ENCODE data around the gene LCN2.

Gene LCN2

DNA sequence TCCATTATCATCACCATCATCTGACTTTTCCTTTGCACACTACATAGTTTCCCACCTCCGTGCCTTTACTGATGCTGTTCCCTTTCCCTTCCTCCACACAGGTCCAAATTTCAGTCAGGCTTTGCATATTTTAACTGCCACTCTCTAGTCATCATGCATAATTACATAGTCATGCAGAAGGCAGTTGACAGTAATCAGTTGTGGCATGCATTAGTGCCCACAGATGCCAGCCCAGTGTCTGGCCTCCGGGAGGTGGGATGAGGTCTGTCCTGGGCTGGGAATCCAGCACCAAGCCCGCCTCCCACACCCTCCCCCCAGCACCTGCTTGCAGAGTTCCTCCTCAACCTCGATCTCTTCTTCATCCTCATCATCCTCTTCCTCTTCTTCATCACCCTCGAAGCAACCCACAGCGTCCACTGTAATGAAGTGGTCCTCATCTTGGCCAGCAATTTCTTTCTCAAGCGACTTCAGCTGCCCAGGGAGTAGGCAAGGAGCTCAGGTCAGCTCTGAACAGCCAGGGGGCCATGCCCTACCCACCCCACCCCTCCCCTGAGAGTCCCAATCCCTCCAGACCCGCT is 19.6 kb downstream of the LCN2 start:
- no peak for DNase-seq (ENCODE audit: low read depth)

DNA sequence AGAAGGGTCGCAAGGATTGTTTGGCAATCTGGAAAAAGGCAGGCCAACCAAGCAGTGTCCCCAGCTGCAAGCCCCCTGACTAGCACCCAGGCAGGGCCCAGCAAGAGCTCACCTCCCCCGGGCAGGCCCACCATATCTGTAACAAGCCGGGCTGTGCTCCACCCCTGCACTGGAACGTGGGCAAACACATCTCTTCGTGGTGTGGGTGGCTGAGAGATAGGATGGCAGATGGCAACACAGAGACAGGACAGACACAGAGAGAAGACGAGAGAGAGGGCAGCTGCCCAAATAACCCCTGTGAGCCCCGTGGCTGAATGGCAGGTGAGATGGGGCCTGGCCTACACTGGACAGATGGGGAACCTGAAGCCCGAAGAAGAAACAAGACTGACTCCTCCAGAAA is 20.2 kb downstream of the LCN2 start:
- no peak for DNase-seq (ENCODE audit: low read depth)

DNA sequence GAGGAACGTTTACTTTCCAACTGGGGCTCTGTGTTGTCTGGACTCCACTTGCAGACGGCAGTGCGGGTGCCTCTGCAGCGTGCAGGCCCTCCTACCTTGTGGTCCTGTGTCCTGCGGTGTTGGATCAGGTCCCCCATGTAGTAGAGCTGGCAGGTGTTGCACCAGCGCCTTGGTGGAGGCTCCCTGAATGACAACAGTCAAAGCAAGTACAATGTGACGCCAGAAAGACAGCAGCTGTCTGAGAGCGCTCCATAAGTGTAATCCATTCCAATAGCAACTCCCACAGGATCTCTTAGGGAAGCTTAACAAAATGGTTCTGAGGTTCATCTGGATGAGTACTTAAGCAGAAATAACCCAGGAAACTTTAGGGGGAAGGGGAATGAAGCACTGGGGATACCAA is 20.7 kb downstream of the LCN2 start:
- DNase-seq (ENCODE audit: low read depth), result no peak

DNA sequence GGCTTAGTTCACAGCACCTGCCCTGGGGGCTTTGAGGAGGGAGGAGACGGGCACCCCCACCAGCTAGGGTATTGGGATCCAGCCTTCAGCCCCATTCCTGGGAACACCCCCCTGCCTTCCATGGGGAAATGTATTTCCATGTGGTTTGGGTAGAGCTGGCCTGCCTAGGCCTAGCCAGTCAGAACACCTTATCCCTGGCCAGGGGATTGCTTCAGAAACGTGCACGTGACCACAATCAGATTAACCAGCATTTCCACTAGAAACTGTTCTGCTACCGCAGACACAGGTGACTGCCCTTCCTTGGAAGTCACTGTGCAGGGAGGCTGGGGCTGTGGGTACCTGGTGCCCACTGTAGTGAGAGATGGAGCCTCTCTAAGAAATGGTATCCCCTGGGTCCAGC is 24.8 kb downstream of the LCN2 start:
- peak; percentile 58 for DNase-seq (ENCODE audit: low read depth)

GRCh38 chr9:128175102-128175563 is 25.9 kb downstream of the LCN2 start:
- peak; percentile 90 for DNase-seq (ENCODE audit: low read depth)

DNA sequence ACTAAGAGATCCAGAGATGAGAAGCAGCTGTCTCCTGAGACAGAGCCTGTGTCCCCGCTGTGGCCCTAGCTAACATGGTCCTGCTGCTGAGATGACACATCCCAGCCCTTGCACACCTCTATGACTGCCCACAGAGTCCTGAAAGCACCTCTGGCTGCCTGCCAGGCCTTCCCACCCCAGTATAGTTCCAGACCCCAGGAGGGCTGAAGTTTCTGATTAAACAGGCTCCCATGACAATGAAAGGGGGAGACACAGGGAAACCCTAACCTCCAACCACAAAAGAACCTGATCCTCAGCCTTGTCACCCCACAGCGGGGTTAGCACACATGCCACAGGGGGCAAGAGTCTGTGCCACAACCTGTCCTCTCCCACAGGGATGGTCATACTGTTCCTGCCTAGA is 26.5 kb downstream of the LCN2 start:
- no peak for DNase-seq (ENCODE audit: low read depth)

DNA sequence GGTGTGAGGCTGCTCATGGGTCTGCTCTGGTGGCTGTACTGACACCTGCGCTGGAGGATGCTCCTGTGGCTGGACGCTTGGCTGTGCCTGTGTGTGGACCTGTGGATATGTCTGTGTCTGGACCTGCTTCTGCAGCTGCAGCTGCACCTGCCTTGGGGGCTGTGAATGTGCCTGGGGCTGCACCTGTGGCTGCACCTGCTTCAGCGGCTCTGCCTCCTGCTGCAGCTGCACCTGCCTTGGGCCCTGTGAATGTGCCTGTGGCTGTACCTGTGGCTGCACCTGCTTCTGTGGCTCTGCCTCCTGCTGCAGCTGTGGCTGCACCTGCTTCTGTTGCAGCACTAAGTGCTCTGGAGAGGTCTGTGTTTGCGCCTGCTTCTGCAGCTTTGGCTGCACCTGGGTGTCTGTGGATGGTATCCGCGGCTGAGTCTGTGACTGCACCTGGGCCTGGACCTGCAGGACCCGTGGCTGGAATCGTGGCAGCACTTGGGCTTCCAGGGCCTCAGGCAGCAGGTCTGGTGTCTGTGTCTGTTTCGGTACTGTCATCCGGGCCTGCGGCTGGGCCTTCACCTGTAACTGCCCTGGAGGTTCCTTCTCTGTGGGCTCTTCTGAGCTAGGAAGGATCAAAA is 29.7 kb downstream of the LCN2 start:
- DNase-seq (ENCODE audit: low read depth), result no peak

GRCh38 chr9:128180001-128180400 is 30.7 kb downstream of the LCN2 start:
- no peak for DNase-seq (ENCODE audit: low read depth)

DNA sequence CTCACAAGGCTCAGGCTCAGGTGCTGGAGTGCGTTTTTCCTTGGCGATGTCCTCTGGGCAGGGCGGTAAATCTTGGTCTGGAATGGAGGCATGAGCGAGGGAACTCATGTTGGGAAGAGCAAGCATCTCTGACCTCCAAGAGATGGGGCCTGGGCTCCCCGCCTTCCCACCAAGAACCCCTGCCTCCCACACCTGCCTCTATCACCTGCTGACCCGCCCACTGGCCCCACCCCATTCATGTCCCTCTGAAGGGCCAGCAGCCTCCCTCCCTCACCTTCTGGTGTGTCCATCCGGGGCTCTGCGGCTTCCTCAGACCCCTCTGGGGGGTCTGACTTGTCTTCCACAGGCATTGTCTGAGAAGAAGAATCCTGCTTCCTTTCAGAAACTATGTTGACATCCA is 31.2 kb downstream of the LCN2 start:
- DNase-seq (ENCODE audit: low read depth), result no peak

GRCh38 chr9:128181480-128181879 is 32.2 kb downstream of the LCN2 start:
- DNase-seq (ENCODE audit: low read depth), result peak; percentile 35

DNA sequence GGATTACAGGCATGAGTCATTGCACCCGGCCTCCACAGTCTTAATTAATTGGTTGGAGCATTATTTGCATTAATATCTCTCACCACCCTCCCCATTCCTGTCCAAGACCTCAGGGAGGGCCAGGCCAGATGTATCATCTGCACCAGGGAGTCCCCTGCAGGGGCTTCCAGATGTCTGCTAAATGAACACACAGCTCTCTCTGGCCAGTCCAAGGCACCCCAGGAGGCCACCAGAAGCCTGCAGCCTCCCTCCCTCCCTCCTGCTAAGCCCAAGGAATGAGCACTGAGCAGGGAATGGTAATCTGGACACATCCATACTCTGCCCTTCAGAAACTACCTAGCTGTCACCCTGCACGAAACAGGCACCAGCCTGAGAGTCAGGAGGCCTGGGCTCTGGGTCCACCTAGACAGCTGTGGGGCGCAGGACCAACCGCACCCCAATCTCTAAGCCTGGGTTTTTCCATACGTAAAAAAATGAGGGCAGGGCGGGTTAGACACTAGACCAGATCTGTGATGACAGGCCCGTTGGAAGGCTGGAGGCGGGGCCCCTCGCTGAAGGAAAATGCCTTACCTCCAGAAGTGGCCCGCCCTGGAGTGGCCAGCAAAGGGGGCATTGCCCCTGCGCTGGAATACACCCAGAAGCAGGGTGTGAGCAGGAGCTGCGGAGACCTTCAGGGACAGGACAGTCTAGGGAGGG is 33.8 kb downstream of the LCN2 start:
- no peak for DNase-seq (ENCODE audit: low read depth)

DNA sequence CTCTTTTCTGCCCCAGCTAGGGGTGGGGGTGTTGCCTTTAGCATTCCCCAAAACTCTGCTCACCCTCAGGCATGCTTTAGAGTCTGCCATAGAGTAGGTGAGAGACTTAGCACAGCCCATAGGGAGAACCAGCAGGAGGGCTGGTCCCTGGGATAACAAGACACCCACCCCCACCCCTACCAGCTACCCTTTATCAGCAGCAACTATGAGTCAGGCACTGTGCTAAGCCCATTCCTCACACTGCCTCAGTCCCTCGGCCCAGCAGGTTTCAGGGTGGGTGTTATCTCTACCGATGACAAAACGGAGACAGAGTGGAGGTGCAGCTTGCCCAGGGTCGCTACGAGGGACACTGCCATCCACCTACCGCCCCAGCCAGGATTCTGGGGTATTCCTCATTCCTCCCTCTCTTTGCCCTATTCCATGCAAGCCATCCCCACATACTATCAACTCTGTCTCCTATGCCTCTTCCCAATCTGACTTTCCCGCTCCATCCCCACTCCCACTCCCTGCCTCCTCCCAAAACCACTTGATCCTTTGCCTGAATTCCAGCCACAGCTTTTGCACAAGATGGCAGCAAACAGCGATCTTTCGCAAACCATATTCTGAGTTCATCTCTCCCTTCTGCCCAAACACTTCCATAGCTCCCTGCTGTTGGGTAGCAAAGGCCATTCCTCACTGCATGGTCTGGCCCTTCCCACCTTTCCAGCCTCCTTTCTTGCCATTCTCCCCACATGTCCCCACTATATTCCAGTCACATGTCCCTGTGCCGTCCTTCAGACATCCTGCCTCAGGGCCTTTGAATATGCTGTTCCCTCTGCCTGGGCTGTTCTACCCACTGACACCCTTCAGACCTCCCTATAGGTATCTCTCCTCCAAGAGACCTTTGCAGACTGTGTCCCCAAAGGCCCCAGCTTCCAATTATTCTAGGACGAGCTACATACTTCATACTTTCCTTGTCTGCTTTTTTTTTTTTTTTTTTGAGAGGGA is 37.0 kb downstream of the LCN2 start:
- DNase-seq (ENCODE audit: low read depth), result no peak

DNA sequence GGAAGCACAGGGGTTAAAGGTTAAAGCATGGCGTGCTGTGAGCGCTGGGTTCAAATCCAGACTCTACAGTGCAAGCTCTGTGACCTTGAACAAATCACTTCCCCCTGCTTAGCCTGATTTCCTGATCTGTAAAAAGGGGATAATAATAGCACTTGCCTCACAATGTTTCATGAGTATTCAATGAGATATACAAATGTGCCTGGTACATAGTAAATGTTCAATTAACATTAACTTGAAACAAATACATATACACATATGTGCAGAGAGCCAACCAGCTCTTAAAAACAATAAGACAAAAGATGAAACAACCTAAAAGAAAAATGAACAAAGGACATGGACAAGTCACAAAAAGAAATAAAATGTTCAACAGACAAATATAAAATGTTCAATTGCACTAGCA is 38.1 kb downstream of the LCN2 start:
- no peak for DNase-seq (ENCODE audit: low read depth)

DNA sequence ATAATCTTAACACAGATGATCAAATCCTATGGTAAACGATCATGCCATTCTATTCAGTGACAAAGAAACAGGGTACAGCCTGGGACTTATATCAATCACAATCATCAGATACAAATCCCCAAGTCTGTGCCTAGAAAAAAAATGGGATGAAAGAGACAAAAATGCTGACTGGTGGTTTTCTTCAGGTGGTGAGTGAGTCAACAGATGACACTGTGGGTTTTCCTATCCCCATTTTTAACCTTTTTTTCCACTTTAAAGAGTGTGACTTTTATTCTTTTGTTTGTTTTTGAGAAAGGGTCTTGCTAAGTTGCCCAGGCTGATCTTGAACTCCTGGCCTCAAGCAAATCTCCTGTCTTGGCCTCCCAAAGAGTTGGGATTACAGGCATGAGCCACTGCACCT is 39.0 kb downstream of the LCN2 start:
- DNase-seq (ENCODE audit: low read depth), result no peak

- DNase-seq (ENCODE audit: low read depth), result no peak
Measured at GRCh38 chr9:128190013-128190412, 40.8 kb downstream of the LCN2 start.

- DNase-seq (ENCODE audit: low read depth), result no peak
Measured at GRCh38 chr9:128190516-128191405, 41.5 kb downstream of the LCN2 start.

- peak; percentile 66 for DNase-seq (ENCODE audit: low read depth)
Measured at GRCh38 chr9:128191406-128192046, 42.3 kb downstream of the LCN2 start, which contains the start of gene CIZ1. CIZ1 (minus strand) TSS chr9:128191572; CDS start chr9:128190857, 715 bp downstream.

DNA sequence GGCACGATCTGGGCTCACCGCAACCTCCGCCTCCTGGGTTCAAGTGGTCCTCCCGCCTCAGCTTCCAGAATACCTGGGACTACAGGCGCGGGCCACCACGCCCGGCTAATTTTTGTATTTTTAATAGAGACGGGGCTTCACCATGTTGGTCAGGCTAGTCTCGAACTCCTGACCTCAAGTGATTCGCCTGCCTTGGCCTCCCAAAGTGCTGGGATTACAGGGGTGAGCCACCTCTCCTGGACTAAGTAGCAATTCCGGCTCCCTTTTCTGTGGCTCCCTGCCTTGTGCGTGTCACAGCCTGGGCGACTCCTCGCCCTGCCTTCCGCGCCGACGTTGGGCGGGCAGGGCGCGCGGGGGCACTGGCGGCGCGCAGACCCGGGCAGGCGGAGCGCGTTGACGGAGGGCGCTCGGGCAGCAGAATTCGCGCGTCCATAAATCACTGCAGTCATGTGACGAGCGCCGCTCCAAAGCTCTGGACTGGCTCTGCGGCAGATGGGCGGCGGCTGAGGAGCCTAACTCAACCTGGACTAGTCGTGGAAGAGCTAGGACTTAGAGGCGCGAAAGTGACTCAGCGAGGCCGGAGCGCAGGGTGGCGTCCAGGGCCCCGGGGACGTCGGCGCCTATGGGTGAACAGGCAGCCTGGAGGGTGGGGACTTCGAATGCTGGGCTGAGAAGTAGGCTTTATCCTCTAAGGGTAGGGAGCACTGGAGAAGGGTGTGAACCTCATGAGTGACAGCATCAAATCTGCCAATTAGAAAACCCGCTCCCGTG is 43.5 kb downstream of the LCN2 start:
- peak; percentile 89 for DNase-seq (ENCODE audit: low read depth)

DNA sequence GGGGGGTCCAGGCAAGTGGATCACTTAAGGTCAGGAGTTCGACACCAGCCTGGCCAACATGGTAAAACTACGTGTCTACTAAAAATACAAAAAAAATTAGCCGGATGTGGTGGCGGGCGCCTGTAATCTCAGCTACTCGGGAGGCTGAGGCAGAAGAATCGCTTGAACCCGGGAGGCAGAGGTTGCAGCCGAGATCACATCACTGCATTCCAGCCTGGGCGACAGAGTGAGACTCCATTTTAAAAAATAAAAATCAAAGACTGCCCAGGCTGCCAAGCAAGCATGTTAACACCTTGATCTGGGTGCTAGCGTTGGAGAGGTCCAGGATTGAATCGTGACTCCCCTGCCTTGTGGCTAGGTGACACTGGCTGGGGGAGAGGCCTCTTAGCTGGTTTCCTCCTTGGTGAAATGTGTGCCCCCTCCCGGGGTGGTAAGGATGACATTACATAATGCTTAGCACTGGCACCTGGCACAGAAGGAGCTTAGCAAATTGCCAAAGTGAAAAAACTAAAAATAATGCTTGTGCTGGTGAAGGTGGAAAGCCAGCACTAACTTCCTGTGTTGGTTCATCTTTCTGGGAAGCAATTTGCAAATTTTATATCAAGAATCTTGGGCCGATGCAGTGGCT is 44.3 kb downstream of the LCN2 start:
- no peak for DNase-seq (ENCODE audit: low read depth)

Data from amniotic epithelial cell (primary cell).